LNCaP clone FGC (cell line): ENCODE data around the gene PRTN3.

Experiments
- DNase-seq: peaks from one replicate; pipeline ENCODE4 v3.0.0-alpha.2; 2011; ENCODE audit warnings: low read depth
- H3K4me3 ChIP-seq: 2 replicates; pipeline ENCODE4 v1.5.1; 2011; ENCODE audit warnings: mild to moderate bottlenecking, low read depth, low read length, control low read depth
- CTCF ChIP-seq: IDR thresholded peaks from 2 replicates; pipeline ENCODE4 v1.5.1; 2012; ENCODE audit warnings: mild to moderate bottlenecking; ENCODE audit not compliant: control insufficient read depth, insufficient read depth; ENCODE audit errors: extremely low read depth

The PRTN3 gene

GRCh38 chr19:884420-885211, 43.8 kb downstream of the PRTN3 start:
- DNase-seq = no peak
- TF ChIP-seq CTCF = no peak
- H3K4me3 ChIP-seq = no peak overlapping the region

- TF ChIP-seq CTCF = no peak
- no peak for DNase-seq
- no peak overlapping the region for H3K4me3 ChIP-seq
Observed at GRCh38 chr19:885536-886224, 44.9 kb downstream of the PRTN3 start.

- H3K4me3 ChIP-seq = no peak overlapping the region
- DNase-seq = no peak
- no peak for TF ChIP-seq CTCF
Observed at GRCh38 chr19:887072-887471, 46.3 kb downstream of the PRTN3 start.

- no peak for DNase-seq
Observed at GRCh38 chr19:887599-887998, 46.8 kb downstream of the PRTN3 start.

GRCh38 chr19:888581-889385, 48.0 kb downstream of the PRTN3 start:
- TF ChIP-seq CTCF = no peak
- DNase-seq = no peak
- no peak overlapping the region for H3K4me3 ChIP-seq

More at GRCh38 chr19:887599-887998, 46.8 kb downstream of the PRTN3 start:
- H3K4me3 ChIP-seq = no peak overlapping the region
- no peak for TF ChIP-seq CTCF

GRCh38 chr19:889662-890295, 49.0 kb downstream of the PRTN3 start:
- TF ChIP-seq CTCF = no peak
- H3K4me3 ChIP-seq = no peak overlapping the region
- no peak for DNase-seq
